HG02943 (cell line): ENCODE data around the gene ARID1B.
A peak's percentile ranks its signal among the peaks of the same experiment; 100 is the strongest.

Experiments used
- ATAC-seq: cut with Tn5 transposase; IDR thresholded peaks from one replicate; pipeline ENCODE4 v1.9.1; 2021; ENCODE audit warnings: mild to moderate bottlenecking, low read depth, moderate library complexity; ENCODE audit not compliant: unreplicated experiment

Gene ARID1B

DNA sequence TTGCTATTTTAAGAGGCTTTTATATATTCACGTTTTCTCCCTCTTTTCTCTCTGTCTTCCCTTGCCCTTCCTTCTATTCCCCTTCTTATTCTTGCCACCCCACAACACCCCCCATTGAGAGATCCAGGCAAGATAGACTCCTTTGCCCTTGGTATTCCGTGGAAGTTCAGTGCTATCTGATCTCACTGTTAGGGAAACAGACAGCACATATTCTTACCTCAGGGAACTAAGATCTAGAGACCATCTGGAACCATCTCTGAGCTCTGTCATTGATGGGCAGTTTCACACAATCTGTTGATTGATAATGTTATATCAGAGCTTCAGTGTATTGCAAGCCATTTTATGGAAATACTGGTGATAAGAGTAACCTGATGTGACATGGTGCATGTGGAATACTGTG lies 228.8 kb downstream of the ARID1B start:
- ATAC-seq = no peak

DNA sequence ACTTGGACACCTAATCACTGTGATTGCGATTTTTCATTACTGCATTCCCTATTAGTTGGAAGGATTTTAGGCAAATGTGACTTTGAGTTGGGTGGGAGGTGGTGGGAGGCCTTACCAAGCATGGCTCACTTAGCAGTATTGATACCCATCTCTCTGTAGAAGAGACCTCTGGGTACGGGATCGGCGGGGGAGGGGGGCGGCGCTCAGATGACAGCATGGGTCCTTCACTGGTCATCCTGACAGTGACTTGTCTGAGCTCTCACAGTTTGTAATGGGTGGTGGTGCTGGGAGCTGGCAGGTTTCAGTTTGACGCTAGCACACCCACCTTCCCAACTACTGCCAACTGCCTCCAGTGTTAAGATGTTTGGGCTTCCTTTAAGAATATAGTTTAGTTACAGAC lies 231.4 kb downstream of the ARID1B start:
- no peak for ATAC-seq

DNA sequence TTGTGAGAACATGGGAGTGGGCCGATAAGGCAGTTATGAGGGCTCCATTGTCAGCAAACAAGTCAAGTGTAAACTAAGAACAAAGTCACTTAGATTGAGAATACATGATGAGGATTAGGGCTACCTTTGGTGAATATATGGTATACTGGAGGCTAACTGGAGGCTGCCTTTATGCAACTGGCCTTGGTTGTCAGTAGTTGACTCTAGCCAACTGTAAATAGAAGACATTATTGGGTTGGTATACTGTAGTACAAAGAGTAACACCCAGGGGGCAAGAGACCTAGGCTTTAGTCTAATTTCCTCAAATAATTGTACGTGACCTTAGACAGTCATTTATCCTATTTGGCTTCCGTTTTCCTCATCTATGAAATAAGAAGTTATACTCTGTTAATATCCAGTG lies 235.2 kb downstream of the ARID1B start:
- no peak for ATAC-seq

DNA sequence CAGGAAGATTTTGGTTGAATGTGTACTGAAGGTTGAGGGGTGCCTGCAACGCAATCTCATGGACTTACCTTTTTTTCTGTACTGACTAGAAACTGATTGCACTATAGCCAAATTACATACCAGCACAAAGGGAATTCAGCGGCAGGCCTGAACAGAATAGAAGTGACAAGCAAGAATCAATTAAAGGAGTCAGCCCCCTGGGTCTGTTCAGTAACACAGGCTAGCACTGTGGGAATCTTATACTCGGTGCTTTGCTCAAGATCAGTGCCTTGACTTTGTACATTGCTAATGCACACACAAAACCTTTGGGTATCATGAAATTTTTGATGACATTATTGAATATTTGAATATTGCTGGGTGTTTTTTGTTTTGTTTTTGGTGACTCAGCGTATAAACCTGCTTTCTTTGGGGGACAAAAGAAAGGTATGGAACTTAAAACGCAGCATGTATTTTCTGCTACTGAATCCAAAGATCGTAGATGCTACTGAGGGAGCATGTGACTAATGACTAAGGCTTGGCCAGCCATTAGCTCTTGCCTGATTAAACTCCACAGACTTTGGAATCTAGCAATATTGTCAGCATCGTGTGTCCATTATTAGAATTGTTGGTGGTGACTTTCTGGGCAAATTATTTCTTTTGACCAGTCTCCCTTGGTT lies 236.6 kb downstream of the ARID1B start:
- ATAC-seq = no peak

DNA sequence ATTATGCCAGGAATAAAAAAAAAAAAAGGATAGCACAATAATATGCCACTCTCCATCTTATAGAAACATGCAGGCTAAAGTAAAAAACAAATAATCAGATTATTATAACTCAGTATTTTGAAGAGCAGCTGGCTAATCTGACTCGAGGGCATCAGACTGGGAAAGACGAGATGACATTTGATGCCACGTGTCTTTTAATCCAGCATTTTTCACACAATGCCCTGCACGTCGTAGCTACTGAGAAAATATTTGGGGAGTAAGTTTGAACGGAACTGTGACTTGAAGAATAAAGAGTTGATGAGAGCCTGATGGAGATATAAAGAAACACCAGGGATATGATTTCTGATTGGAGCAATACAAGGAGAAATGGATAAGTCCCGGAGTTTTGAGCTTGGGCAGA lies 237.7 kb downstream of the ARID1B start:
- no peak for ATAC-seq

DNA sequence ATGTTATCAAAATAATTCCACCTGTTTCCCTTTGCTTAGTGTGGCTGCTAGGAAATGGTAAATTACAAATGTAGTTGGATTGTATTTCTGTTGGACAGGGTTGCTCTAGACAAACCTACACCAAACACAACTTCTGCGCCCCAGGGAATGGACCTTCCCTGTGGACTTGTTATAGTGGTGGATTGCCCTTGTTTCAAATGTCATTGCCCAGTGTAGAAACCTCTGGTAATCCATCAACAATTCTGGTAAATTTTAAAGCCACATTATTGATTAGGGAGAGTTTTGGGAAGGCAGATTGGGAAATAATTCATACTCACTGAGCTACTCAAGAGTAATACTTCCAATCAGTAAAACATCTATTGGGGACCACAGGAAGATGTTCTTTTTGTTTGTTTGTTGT lies 239.8 kb downstream of the ARID1B start:
- ATAC-seq = no peak

DNA sequence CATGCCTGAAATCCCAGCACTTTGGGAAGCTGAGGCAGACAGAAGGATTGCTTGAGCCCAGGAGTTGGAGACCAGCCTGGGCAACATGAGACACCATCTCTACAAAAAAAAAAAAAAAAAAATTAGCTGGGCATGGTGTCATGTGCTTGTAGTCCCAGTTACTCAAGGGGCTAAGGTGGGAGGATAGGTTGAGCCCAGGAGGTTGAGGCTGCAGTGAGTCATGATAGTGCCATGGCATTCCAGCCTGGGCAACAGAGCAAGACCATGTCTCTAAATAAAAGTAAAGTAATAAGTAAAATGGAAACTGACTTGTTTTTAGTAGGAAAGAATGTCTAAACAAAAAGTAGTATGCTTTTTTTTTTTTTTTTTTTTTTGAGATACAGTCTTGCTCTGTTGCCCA lies 240.7 kb downstream of the ARID1B start:
- ATAC-seq = no peak

DNA sequence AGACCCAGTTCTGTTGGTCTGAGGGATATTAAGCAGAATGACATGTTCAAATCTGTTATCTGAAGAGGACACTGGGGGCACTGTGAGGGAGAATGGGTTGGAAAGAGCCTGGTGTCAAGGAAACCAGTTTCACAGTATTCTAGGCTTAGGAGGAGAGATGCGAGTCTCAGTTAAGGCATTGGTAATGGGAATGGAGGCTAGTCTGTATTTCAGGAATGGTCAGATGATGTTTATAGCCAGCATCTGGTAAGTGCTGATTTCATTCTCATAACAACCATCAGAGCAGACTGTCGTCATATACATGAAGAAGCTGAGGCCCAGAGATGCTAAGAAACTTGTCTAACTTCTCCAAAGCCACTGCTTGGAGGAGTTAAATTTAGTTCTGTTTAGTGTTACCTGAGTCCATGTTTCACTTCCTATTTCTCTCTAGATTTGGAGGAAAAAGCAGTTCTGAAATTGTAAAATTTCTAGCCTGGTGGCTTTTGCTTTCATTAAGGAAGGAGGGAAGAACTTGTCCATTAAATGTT lies 242.0 kb downstream of the ARID1B start:
- no peak for ATAC-seq

DNA sequence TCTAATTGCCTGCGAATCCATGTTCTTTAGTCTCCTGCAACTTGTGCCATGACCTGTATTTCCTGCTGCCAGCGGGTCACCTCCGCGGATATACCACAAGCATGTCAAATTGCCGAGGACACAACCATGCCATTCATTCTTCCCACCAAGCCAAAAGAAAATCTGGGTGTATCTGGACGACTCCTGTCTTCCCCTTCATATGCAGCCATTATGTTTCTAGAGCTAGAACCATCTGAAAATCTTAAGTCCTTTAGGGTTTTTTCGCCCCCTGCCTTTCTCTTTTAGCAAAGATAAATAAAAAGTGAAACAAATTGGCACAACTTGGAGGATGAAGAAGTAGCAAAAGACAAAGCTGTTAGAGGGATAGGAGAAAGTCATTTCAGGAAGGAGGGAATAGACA lies 242.6 kb downstream of the ARID1B start:
- ATAC-seq = no peak

DNA sequence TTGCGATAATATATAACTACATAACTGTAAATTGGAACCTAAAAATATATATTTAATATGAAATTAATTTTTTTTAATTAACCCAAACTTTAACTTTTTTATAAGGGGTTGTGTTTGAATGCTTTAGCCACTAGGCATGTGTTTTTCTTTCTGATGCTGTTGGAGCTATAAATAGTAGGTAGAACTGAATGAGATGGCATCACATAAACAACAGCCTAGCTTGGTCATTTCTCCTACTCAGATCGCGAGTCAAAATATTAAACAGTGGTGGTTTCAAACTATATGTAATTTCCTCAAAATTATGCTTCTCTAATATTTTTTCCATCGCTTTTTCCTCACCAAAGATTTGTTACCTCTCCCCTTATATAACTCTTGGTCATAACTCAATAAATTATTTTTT lies 243.2 kb downstream of the ARID1B start:
- no peak for ATAC-seq

DNA sequence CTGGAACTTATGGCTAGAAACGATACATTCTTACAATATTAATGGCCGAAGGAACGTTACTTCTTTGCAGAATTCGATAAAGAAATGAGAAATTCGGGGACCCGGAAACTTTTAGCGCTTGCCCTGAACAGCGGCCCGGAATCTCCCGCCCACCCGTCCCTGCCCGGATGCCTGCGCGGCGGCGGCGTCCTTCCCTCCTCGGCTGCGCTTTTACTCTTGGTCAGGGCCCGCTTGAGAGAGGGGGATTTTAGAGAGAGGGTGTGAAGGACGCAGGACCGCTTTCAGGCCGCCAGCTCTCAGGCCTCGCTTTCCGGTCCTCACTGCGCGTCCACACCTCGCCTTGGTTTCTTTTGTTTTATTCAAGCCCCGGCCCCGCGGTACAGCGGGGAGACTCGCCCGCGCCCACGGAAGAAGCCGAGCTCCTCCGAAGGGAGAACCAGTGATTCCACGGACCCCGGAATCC lies 243.7 kb downstream of the ARID1B start:
- peak; percentile 49 for ATAC-seq

DNA sequence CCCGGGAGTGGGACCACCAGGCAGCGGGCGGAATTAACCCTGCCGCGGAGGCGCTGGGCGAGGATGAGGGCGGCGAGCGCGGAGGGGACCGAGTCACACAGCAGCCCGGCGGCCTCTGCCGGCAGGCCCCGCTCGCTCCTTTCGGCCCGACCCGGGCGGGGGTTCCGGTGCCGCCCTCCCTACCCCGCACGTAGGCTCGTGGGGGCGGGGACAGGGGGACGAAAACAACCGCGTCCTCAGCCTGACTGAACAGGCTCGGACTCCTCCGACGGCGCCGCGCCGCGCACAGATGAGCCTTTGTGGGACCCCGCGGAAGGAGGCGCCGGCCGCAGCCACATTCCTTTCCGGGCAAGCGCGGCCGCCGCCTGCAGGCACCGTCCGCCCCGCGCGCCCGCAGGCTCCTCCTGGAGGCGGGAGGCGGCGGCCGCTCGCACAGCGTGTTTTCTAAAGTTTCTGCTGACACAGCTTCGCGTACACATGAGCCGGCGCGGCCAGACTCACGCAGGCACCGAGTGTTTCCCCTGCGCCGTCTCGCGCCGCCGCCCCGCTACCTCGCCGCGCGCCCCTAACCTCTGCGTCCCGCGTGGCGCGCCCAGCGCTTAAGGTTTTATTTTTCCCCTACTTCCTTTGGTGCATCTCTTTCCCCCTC lies 244.3 kb downstream of the ARID1B start:
- ATAC-seq = peak; percentile 74

DNA sequence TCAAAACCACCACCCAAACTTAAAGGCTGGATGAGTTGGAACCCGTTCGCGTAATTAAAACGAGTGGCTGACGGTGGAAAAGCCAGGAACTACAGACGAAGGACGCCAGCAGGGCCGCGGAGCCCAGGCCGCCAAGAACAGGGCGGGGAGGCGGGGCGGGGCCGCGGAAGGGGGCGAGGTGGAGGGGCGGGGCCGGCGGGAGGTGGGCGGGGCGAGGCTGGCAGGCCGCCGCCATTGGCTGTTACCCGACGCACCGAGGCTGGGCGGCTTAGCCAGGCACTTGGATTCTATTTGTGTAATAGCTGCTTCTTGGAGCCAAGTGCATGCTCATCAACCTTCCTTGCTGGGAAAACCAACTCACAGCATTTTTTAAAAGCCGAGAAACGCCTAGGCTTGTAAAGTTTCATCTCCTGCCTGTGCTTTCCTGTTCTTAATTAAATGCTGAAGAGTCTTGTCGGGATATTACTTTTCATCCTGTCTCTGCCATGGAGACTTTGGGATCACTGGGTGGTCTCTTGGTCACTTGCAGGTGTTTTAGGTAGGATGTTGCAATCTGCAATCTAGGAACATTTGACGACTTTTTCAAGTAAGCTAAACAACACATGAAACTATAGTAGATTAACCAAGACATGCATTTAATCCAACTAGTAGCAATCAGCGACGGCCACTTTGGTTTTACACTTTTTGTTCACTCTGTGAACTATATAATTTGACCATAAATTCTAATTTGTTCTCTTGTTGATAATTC lies 245.0 kb downstream of the ARID1B start:
- peak; percentile 50 for ATAC-seq

DNA sequence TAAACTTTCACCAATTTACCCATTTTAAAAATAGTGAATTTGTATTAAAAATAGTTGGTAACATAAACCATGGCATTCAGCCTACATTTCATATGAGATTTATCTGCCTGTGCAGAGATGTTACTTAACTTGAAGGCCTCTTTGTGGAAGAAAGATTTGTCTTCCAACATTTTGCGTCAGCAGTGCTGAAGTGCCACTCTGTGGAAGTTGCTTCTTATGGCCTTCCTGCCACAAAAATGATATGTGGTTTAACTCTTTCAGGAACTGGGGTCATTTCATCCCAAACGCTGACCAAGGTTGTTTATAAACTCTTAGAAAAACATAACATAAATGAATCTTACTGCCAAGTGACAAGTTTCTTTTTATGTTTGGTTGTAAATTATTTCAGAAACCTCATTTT lies 246.8 kb downstream of the ARID1B start:
- ATAC-seq = no peak

DNA sequence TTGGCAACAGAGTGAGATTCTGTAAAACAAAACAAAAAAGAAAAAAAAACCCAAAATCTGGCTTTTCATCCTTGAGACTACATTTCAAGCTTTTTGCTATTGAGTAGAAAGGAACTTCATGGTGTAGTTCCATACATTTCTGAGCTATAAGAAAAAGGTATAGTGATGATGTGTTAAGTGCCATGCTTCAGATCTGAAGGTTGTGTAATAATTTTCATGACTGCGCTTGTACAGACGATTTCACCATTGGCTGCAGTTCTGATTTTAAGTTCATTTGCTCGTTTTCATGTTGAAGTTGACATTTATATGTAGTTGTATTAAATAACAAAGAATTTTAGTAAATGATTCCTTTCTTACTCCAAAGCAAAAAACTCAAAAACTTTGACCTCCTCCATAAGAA lies 247.6 kb downstream of the ARID1B start:
- ATAC-seq = no peak

DNA sequence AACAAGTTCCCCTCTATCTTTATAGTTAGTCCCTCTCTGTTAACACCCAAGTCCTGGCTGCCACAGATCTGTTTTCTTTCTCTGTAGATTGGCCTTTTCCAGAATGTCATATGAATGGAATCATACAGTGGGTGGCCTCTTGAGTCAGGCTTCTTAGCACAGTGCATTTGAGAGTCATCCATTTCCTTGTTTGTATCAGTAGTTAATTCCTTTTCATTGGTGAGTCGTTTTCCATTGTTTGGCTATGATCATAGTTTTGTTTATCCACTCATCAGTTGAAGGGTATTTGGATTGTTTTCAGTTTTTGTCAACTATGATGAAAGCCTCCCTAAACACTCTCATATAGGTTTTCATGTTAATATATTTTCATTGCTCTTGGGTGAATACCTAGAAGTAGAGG lies 248.3 kb downstream of the ARID1B start:
- ATAC-seq = no peak

DNA sequence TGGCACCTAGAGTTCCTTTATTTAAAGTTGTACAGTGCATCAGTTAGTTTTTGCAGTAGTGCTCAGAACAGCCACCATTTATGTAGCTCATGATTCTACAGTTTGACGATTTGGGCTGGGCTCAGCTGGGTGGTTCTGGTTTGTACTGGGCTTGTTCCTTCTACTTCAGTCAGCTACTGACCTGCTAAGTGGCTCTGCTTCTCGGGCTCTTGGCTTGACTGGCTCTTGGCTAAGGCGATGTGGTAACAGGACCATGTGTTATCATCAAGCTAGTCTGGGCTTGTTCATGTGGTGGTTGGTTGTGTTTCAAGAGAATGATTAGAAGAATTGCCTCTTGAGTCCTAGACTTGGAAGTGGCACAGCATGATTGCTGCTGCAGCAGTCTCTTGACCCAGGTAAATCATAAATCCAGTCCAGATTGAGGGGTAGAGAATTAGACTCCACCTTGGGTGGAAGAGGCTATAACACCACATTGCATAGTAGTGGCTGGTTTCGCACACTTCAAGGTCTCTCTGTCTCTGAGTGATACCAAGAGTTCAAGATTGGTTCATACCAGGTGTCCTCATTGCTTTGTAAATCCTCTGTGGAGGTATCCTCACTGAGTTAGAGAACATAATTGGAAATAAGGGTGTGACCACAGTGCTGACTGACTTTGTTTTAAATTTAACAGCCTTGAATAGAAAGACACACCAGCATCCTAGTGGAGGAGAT lies 253.0 kb downstream of the ARID1B start:
- no peak for ATAC-seq

DNA sequence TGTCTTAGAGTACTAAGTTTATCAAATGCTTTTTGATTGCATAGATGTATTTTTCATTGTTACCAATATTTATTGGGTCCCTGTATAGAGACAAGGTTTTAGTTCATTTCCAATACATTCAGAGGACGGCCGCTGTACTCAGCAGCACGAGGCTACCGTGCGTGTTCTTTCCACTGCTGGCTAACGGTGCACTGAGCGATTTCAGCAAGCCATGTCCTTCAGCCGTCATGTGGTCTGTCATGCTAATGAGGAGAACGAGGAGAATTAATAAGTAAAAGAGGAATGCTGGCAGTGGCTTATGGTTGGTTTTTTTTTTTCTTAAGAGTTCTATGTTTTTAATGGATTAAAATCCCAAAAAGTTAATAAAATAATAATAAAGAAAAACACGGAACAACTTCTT lies 253.6 kb downstream of the ARID1B start:
- no peak for ATAC-seq

DNA sequence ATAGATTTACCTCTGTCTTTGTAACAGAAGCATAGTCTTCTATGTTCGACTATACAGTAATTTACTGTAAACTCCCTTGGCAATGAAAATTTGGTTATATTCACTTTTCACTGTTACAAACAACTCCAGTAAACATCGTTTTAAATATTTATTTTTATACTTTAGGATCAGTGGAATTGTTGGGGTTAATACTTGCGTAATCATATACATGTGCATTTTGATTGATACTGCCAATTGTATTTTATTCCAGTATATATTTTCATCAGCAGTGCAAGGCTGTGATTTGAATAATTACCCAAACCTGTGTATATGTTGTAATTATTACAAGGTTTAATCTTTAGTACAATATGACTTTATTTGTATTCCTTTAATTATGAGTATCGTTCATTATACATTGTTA lies 255.7 kb downstream of the ARID1B start:
- no peak for ATAC-seq

DNA sequence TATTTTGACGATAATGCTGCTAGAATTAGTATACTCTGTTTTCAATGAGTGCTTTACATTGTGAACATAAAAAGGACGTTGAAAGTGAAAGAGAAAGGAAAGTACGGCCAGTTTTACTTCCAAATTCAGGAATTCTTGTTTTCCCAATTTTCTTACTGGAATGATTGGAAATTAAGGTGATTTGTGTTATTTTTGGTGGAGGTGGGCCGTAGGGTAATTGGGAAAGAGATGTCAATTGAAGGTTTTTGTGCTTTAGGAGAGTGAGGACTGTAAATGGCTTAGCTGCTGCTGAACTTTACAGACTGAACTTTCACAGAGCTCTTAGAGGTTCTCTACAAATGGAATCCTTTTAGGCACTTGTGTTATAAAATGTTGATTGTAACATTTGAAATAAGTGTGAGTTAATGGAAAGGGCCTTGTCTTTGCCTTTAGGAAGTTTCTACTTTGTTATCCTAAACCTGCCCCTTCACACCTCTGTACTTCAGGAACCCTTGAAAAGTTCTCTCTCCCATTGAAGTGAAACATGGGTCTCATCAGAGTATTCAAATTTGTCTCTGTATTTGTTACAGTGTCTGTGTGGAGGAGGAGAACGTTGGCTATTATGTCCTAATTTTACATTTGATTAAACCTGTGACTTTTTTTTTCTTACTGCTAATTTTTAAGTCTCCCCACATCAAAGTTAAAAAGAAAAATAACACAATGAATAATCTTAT lies 256.4 kb downstream of the ARID1B start:
- ATAC-seq = no peak
